Neutrophil (primary cell): ENCODE data around the gene HNRNPL.

Experiments
- H3K27ac ChIP-seq: fragments of 200-600 bp; sonication (generic); 2 replicates; pipeline ENCODE4 v1.5.1; 2016; ENCODE audit warnings: mild to moderate bottlenecking, moderate library complexity
- H3K27me3 ChIP-seq: fragments of 200-600 bp; sonication (generic); 2 replicates; pipeline ENCODE4 v1.6.0; 2016; ENCODE audit warnings: mild to moderate bottlenecking
- H3K36me3 ChIP-seq: fragments of 200-600 bp; sonication (generic); 2 replicates; pipeline ENCODE4 v1.5.1; 2017
- H3K4me1 ChIP-seq, 2 experiments: fragments of 200-600 bp in 1 of 2; sonication (generic) in 1 of 2; 1 replicate in 1 of 2; 2 replicates in 1 of 2; pipeline versions ENCODE4 v1.5.1 to v1.6.1; 2013 to 2016; ENCODE audit warnings: low read depth in 1 of 2, low read length in 1 of 2, mild to moderate bottlenecking in 1 of 2, moderate library complexity in 1 of 2; ENCODE audit not compliant: control insufficient read depth in 1 of 2, insufficient read depth in 1 of 2
- H3K4me3 ChIP-seq, 2 experiments: fragments of 200-600 bp in 1 of 2; sonication (generic) in 1 of 2; 1 replicate in 1 of 2; 2 replicates in 1 of 2; pipeline ENCODE4 v1.5.1; 2013 to 2016; ENCODE audit warnings: low read depth in 1 of 2, low read length in 1 of 2, mild to moderate bottlenecking in 1 of 2, moderate library complexity in 1 of 2
- H3K9me3 ChIP-seq: fragments of 200-600 bp; sonication (generic); 2 replicates; pipeline ENCODE4 v1.5.1; 2016
- CTCF ChIP-seq: fragments of 200-600 bp; sonication (generic); IDR thresholded peaks from 2 replicates; pipeline ENCODE4 v1.5.1; 2016; ENCODE audit warnings: antibody characterized with exemption

Gene HNRNPL

GRCh38 chr19:38853214-38853613 lies 3.4 kb upstream of the HNRNPL start:
- Histone ChIP-seq H3K4me1 (peaks cover 27 to 29% of the 10 kb centered on the region in 2 experiments), H3K9me3 (no peaks in the 10 kb centered on the region), H3K27ac (no peak overlapping the region), H3K36me3 (no peaks in the 10 kb centered on the region), H3K4me3 (peak overlapping the region in 1 of 2 experiments; percentile 80), H3K27me3 (peaks cover 25% of the 10 kb centered on the region)
- no peak for TF ChIP-seq CTCF

- Histone ChIP-seq H3K36me3 (peaks cover 6% of the 10 kb centered on the region), H3K9me3 (no peaks in the 10 kb centered on the region)
These were observed 2.7 kb upstream of the HNRNPL start for GRCh38 chr19:38852231-38853044.

GRCh38 chr19:38851622-38852230 lies 1.9 kb upstream of the HNRNPL start:
- Histone ChIP-seq H3K27ac (peak overlapping the region; percentile 100), H3K36me3 (peaks cover 14% of the 10 kb centered on the region), H3K27me3 (peaks cover 10% of the 10 kb centered on the region), H3K4me1 (peaks cover 34 to 35% of the 10 kb centered on the region in 2 experiments), H3K4me3 (peak overlapping the region; percentile 80 to 90), H3K9me3 (no peaks in the 10 kb centered on the region)
- TF ChIP-seq CTCF = no peak

More at GRCh38 chr19:38852231-38853044, 2.7 kb upstream of the HNRNPL start:
- Histone ChIP-seq H3K4me1 (peaks cover 34% of the 10 kb centered on the region in 2 experiments), H3K4me3 (peak overlapping the region; percentile 80 to 90), H3K27ac (peak overlapping the region; percentile 100), H3K27me3 (peaks cover 17% of the 10 kb centered on the region)
- TF ChIP-seq CTCF = no peak

- H3K4me3 ChIP-seq = peak overlapping the region; percentile 80 to 90
- TF ChIP-seq CTCF = no peak
- peaks cover 4% of the 10 kb centered on the region for H3K27me3 ChIP-seq
- H3K4me1 ChIP-seq = peaks cover 34 to 35% of the 10 kb centered on the region in 2 experiments
- H3K27ac ChIP-seq = peak overlapping the region; percentile 100
- no peaks in the 10 kb centered on the region for H3K9me3 ChIP-seq
- peaks cover 20% of the 10 kb centered on the region for H3K36me3 ChIP-seq
These were observed 1.3 kb upstream of the HNRNPL start for GRCh38 chr19:38850976-38851621.

- Histone ChIP-seq H3K4me1 (peaks cover 34 to 35% of the 10 kb centered on the region in 2 experiments), H3K27me3 (no peaks in the 10 kb centered on the region), H3K4me3 (peak overlapping the region; percentile 80 to 90), H3K9me3 (no peaks in the 10 kb centered on the region), H3K36me3 (peaks cover 26% of the 10 kb centered on the region), H3K27ac (peak overlapping the region; percentile 100)
- peak; percentile 42 for TF ChIP-seq CTCF
These were observed 720 bp upstream of the HNRNPL start for GRCh38 chr19:38850436-38850975.
